HG03342 (cell line): ENCODE data around the gene ACAP1.

ENCODE experiments used
- ATAC-seq: cut with Tn5 transposase; IDR thresholded peaks from one replicate; pipeline ENCODE4 v1.9.1; 2021; ENCODE audit warnings: mild to moderate bottlenecking, moderate library complexity; ENCODE audit not compliant: unreplicated experiment

The ACAP1 gene

GRCh38 chr17:7384489-7385081, 48.3 kb downstream of the ACAP1 start:
- no peak for ATAC-seq

- ATAC-seq, result no peak
Measured at GRCh38 chr17:7388856-7389255, 52.5 kb downstream of the ACAP1 start.

DNA sequence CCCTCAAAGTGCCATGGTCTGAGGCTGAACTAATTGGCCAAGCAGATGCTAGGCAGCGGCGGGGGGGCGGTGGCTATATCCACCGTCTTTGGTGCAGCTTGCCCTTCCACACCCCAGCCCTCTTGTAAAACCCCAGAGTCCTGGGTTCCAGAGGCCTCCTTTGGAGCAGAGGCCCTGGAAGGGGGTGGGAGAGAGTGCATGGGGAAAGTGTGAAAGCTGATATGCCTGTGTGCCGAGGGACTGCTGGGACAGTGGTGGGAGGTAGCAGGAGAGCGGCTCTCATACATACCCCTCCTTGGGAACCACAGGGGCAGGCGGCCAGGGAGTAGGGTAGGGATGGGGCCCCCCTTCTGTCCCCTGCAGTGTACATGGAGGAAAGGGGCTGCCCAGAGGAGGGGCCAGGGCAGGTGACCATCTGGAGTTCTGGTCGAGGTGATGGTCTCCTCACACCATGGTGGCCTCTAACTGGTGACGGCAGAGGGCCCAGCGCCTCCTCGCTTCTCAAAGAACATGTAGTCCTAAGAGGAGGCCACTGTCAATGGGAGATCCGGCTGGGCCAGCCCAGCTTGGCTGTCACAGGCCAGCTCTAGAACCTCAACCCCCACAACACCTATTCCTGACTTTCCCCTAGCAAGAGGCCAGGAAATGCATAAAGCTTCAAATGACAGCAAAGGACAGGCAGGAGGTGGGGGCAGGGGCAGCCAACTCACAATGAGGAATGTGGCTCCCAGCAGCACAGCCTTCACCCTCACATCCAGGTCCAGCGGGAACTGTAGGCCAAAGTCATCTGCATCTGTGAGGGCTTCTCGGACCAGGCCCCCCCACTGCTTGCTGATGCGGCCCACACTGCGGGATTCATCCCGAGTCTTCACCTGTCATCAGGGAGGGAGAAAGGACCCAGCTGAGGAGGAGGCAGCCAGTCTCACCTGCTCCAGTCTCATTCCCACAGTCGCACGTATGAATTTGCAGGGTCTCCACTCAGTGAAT, 53.9 kb downstream of the ACAP1 start:
- no peak for ATAC-seq

DNA sequence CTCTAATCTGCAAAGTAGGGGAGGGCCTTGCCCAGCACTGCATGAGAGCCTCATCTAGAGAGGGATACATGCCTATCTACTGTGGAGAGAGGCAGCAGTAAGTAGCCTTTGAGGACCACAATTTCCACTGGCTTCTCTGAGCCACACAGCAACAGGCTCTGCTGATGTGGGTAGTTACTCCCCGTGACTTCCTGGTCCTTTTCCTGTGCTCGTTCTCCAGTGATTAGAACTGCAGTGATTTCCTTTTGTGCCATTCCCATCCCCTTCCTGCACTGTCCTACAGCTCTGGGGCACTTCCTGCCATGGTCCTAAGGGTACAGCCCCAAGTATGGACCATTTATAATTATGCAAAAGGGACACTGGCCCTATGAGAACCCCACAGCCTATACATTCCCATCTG, 55.0 kb downstream of the ACAP1 start:
- ATAC-seq, result no peak

DNA sequence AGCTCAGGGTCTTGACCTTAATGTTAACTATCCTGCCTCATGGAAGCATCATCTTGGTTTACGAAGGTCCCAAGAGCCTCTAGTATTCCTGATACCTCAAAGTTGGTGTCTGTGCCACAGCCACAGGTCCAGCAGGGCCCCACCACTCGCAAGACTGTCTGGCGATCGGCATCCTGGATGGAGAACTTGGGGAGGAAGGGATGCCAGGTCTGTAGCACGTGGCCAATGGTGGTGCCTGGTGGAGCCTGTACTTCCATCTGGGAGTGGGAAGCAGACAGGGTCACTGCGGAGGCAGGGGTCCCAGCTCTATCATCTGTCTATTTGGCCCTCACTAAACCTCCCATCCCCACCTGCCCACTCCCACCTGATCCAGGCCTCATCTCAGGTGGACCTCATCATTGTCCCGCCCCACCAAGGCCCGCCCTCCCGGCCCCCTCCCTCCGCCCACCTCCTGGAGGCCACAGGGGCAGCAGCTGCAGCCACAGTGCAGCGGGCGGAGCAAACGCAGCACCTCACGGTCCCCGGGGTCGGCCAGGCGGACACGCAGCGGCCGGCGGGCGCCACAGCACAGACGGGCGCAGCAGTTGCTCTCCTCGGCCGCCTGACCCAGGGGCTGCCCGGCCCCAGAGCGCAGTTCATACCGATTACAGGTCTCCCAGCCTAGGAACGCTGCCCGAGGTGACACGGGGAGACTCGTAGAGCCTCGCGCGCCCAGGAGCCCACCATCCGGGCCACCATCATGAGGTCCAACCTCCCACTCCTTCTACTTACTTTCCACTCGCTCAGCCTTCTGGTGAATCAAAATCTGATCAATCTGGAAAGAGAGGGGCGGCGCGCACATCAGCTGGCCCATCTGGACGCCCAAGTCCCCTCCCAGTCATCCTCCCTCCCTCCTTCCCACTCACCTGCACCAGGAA, 56.6 kb downstream of the ACAP1 start:
- ATAC-seq, result no peak

DNA sequence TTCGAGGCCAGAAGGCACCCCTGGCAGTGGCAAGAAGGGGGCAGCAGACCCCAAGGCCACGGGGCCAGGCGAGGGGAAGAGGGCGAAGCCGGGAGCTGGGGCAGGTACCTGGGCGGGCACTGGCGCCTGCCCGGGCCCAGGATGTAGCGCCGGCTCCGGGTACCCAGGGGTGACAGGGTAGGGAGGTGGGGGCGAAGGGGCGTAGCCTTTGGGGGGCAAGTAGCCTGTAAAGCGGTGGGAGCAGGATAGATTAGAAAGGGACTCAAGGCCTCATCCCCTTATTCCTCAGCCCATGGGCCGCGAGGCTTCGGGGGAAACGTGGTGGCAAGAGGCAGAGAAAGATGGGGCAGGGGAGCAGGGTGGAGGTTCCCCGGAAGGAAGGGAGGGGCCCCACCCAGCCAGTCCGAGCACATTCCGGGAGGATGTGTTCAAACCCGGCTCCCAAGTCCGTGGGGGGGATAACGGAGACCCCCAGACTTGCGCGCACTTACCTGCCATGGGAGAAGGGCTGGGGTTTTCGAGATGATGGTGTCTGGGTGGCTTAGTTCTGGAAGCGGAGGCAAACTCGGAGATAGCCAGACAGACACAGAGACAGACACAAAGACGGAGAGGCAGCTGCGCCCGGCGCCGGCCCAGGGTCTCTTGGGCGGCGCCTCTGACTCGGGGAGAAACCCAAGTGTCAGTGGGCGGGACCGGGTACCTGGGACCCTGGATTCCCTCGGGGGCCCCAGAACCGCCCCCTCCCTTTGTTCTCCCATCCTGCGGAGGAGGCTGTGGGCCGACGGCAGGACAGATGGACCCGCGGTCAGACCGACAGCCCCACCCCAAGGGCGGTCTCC, 57.5 kb downstream of the ACAP1 start:
- peak; percentile 39 for ATAC-seq

- ATAC-seq, result peak; percentile 72
Measured at GRCh38 chr17:7394452-7395191, 58.3 kb downstream of the ACAP1 start, which contains the start of gene PLSCR3. TSS of gene PLSCR3 (minus strand) at chr17:7394525. CDS start at chr17:7394110, 415 bp downstream.

DNA sequence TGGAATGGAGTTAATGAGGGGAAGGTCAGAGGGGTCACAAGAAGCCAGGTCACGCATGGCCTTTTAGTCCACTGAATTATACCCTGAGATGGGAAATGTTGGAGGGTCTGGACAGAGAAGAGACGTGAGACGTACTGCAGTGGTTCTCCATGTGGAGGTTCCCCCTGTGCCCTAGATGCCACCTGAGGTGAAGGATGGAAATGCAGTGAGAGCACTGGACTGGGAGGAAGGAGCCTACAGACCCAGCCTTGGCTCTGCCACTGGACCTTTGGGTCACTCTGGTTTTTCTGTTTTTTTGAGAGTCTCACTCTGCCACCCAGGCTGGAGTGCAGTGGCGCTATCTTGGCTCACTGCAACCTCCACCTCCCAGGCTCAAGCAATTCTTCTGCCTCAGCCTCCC, 59.8 kb downstream of the ACAP1 start:
- ATAC-seq, result no peak

- no peak for ATAC-seq
Measured at GRCh38 chr17:7398612-7399011, 62.3 kb downstream of the ACAP1 start.
